HG02623 (cell line): ENCODE results near the gene COMMD1.
"Not testable (repeated sequence)": the region's sequence is repeated elsewhere in the genome, so short reads cannot be mapped to it uniquely, and the experiment has no call there.

Experiments used
- ATAC-seq: cut with Tn5 transposase; IDR thresholded peaks from one replicate; pipeline ENCODE4 v1.9.1; 2021; ENCODE audit warnings: moderate library complexity; ENCODE audit not compliant: unreplicated experiment

The COMMD1 gene

DNA sequence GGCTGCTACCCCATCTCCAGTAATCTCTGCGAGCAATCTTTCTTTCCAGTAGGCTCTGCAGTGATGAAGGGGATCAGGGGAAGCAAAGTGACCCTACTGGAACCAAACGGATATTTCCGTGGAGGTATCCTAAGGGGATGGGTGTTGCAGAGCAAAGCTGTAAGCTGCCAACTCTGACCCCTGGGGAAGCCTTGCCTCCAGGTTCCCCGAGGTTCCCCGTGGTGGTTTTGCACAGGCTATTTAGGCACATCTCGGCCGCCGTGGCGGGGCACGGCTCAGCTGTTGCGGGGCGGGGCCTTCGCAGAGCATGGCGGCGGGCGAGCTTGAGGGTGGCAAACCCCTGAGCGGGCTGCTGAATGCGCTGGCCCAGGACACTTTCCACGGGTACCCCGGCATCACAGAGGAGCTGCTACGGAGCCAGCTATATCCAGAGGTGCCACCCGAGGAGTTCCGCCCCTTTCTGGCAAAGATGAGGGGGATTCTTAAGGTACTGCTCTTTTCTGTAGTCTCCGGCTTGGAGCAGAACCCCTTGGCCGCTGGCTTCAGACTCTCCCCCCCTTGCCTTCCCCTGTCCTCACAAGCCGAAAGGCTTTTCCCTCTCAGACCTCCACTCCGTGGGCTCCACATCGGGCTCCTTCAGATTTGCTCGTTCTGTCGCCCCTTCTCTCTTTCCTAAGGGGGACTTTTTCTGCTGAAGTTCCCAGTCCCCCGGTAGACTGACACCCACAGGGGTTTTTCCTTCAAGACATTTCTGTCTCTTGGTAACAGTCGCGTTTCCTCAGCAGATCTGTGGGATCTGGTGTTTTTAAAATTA is at the start of gene COMMD1:
COMMD1 (plus strand) TSS at position 303 of the 814 bp plus-strand sequence; CDS start at position 308, 5 bp downstream.
- peak; percentile 99 for ATAC-seq

- no peak for ATAC-seq
Measured at GRCh38 chr2:61857224-61857623, 48.2 kb upstream of the COMMD1 start.

DNA sequence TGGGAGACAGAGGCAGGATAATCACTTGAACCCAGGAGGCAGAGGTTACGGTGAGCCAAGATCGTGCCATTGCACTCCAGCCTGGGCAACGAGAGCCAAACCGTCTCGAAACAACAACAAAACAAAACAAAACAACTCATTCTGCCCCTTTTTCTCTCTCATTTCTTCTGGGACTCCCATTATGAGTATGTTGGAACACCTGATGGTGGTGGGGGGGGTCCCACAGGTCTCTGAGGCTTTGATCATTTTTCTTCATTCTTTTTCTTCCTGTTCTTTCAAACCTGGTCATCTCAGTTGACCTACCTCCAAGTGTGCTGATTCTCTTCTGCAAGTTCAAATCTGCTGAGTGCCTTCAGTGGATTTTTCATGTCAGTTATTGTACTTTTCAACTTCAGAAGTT is 43.4 kb upstream of the COMMD1 start:
- no peak for ATAC-seq

GRCh38 chr2:61866482-61867089 is 38.9 kb upstream of the COMMD1 start:
- not testable (repeated sequence) for ATAC-seq

- no peak for ATAC-seq
Measured at GRCh38 chr2:61876400-61876799, 29.1 kb upstream of the COMMD1 start.

- no peak for ATAC-seq
Measured at GRCh38 chr2:61877571-61878245, 27.8 kb upstream of the COMMD1 start.

- ATAC-seq: no peak
Measured at GRCh38 chr2:61878761-61879160, 26.7 kb upstream of the COMMD1 start.

GRCh38 chr2:61879351-61879750 is 26.1 kb upstream of the COMMD1 start:
- ATAC-seq: not testable (repeated sequence)

DNA sequence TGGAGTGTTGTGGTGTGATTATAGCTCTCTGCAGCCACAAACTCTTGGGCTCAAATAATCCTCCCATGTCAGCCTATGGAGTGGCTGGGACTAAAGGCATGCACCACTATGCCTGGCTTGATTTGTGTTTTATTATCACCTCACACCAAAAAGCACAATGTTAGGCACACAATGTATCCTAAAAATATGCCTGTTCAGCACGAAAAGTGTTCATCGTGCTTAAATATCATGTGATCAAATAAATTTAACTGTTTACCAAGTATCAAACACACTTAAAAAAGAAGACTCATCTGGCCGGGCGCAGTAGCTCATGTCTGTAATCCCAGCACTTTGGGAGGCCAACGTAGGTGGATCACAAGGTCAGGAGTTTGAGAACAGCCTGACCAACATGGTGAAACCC is 22.6 kb upstream of the COMMD1 start:
- no peak for ATAC-seq

GRCh38 chr2:61885896-61886603 is 19.4 kb upstream of the COMMD1 start:
- ATAC-seq: no peak

GRCh38 chr2:61887717-61888266 is 17.7 kb upstream of the COMMD1 start:
- no peak for ATAC-seq

- peak; percentile 76 for ATAC-seq
Measured at GRCh38 chr2:61888267-61889055, 17.0 kb upstream of the COMMD1 start, which contains the start of gene CCT4. Gene CCT4 (minus strand): TSS chr2:61888656. CDS start chr2:61888507, 149 bp downstream.

GRCh38 chr2:61898810-61899209 is 6.7 kb upstream of the COMMD1 start:
- no peak for ATAC-seq

DNA sequence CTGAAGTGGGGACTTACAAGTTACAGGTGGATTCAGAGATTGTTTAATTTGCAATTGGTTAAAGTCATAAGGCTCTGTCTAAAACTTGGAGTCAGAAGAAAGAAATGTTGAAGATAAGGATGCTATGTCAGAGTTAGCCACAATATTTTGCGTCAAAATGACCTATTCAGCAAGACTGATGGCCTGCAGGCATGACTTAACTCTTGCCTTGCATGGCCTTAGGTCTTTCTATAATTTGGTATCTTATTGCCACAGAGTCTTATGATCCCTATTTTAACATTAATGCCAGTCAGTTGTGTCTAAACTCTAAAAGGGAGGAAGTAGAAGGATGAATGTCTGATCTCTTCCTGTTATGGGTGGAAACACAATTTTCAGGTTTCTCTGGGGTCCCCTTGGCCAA is 5.2 kb upstream of the COMMD1 start:
- no peak for ATAC-seq

DNA sequence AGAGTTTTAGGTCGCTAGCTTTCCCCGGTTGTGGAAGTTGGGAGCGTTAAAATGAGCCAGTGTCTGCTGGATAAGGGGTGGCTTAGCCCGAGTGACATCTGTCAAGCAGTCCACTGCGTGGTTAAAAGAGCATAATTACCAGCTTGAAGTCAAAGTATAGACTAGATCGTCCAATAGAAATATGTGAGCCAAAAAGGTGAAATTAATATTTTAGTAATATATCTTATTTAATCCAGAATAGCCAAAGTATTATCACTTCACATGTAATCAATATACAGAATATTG is 654 bp downstream of the COMMD1 start:
- no peak for ATAC-seq

DNA sequence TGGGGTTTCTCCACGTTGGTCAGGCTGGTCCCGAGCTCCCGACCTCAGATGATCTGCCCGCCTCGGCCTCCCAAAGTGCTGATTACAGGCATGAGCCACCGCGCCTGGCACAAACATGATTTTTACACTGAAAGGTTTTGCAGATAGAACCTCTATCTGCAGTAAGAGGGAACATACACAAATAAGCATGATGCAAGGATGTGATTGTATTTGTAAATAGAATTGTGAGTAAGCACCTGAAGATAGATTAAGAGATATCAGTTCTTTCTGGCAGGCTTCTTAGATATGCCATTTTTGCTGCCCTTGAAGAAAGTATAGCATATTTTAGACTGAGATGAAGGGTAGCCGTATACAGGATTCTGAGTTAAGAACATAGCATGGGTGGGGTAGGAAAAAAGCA is 3.6 kb downstream of the COMMD1 start:
- no peak for ATAC-seq

DNA sequence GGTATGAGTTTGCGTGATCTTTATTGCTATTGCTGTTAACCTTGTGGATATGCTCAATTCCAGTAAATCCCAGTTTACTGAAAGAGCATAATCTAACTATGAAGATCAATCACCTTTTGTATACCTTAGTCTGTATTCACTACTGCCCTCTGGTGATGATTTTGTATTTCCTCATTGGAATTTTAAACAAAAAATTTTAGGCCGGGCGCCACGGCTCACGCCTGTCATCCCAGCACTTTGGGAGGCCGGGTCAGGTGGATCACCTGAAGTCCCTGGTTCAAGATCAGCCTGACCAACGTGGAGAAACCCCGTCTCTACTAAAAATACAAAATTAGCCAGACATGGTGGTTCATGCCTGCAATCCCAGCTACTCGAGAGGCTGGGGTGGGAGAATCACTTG is 5.1 kb downstream of the COMMD1 start:
- no peak for ATAC-seq

- no peak for ATAC-seq
Measured at GRCh38 chr2:61911510-61911909, 6.0 kb downstream of the COMMD1 start.

- ATAC-seq: not testable (repeated sequence)
Measured at GRCh38 chr2:61914794-61915193, 9.3 kb downstream of the COMMD1 start.

GRCh38 chr2:61920548-61920947 is 15.1 kb downstream of the COMMD1 start:
- no peak for ATAC-seq
